A673 (cell line): Measurements from ENCODE around the gene CGB2.
"Not testable (repeated sequence)": the region's sequence is repeated elsewhere in the genome, so short reads cannot be mapped to it uniquely, and the experiment has no call there.

Source experiments
- CTCF ChIP-seq: fragments of 300-800, 200-600 bp; sonication (generic); conservative IDR thresholded peaks from 2 replicates; pipeline ENCODE4 v1.5.1; 2017; ENCODE audit warnings: low read depth, mild to moderate bottlenecking, antibody characterized with exemption, low read length, moderate library complexity, mixed read lengths
- EZH2 ChIP-seq: fragments of 200-600 bp; sonication (generic); IDR thresholded peaks from 2 replicates; pipeline ENCODE4 v1.6.1; 2017; ENCODE audit warnings: borderline replicate concordance, low read depth, mild to moderate bottlenecking, mixed read lengths, antibody characterized with exemption, low read length; ENCODE audit not compliant: poor library complexity, severe bottlenecking

GRCh38 chr19:49043548-49043947, 11.9 kb downstream of the CGB2 start, which contains the start of gene CGB5:
- TF ChIP-seq CTCF, EZH2: not testable (repeated sequence)
